Measurements from ENCODE around the gene CD44.

GRCh38 chr11:35274909-35275785 is 136.2 kb downstream of the CD44 start:
- no peak for TF ChIP-seq CTCF (IDR thresholded peaks at IDR 0.05; ENCODE audit: borderline replicate concordance, extremely low read depth, low read length, poor library complexity, severe bottlenecking)
- TF ChIP-seq EZH2 (IDR thresholded peaks at IDR 0.05; ENCODE audit: borderline replicate concordance, low read depth, low read length, severe bottlenecking): no peak

Measured in DND-41 (cell line).